K562 (cell line): ENCODE results near the gene DDX55. TPM values are rescaled to one million over a fixed set of nuclear protein-coding genes. Genes with fewer than 3 reads are reported as not detected.

ENCODE experiments used
- CGGBP1 ChIP-seq: fragments of 250-450 bp; sonication (Bioruptor Pico); IDR thresholded peaks from 2 replicates; pipeline ENCODE4 v1.9.0; 2021; ENCODE audit warnings: mild to moderate bottlenecking
- CHD1 ChIP-seq: fragments of 200-600 bp; sonication (generic); IDR thresholded peaks from one replicate; pipeline ENCODE4 v1.6.1; 2012; ENCODE audit warnings: mild to moderate bottlenecking, moderate library complexity, low read length, inconsistent platforms
- ELK1 ChIP-seq: sonication (generic); formaldehyde crosslinking; IDR thresholded peaks from 2 replicates; pipeline ENCODE4 v1.8.1; 2022; ENCODE audit warnings: missing genetic modification reagents
- ETS2 ChIP-seq: IDR thresholded peaks from 2 replicates; pipeline ENCODE4 v1.6.1; 2016; ENCODE audit warnings: borderline replicate concordance, missing genetic modification characterization, mild to moderate bottlenecking, moderate library complexity, missing compliant biosample characterization; ENCODE audit not compliant: poor library complexity, severe bottlenecking
- HMGXB4 ChIP-seq: sonication (generic); formaldehyde crosslinking; IDR thresholded peaks from 2 replicates; pipeline ENCODE4 v1.8.1; 2023; ENCODE audit warnings: mild to moderate bottlenecking, missing genetic modification reagents
- HOXB6 ChIP-seq: fragments of 250-450 bp; sonication (Bioruptor Pico); IDR thresholded peaks from 2 replicates; pipeline ENCODE4 v1.5.1; 2022; ENCODE audit warnings: mild to moderate bottlenecking, borderline replicate concordance
- ILK ChIP-seq: fragments of 450-650 bp; IDR thresholded peaks from 2 replicates; pipeline ENCODE4 v1.6.1; 2016; ENCODE audit warnings: missing genetic modification characterization, low read depth, mild to moderate bottlenecking, missing compliant biosample characterization, moderate library complexity, borderline replicate concordance
- MAFF ChIP-seq: IDR thresholded peaks from 2 replicates; pipeline ENCODE4 v1.6.1; 2012; ENCODE audit warnings: low read length, improper control_type of control experiment
- MAFK ChIP-seq: IDR thresholded peaks from 2 replicates; pipeline ENCODE4 v1.6.1; 2011; ENCODE audit warnings: low read length, improper control_type of control experiment
- MCM5 ChIP-seq: fragments of 450-650 bp; IDR thresholded peaks from 2 replicates; pipeline ENCODE4 v1.6.1; 2016; ENCODE audit warnings: low read depth
- NCOA1 ChIP-seq: fragments of 450-650 bp; IDR thresholded peaks from 2 replicates; pipeline ENCODE4 v1.6.1; 2016; ENCODE audit warnings: low read depth
- RAD21 ChIP-seq, 2 experiments: fragments of 250-450 bp in 1 of 2; fragments of 450-650 bp in 1 of 2; sonication (Bioruptor Pico) in 1 of 2; formaldehyde crosslinking in 1 of 2; IDR thresholded peaks in 1 of 2; conservative IDR thresholded peaks in 1 of 2; 2 replicates each; pipeline versions ENCODE4 v1.4.0 to v1.8.0; 2020 to 2022; ENCODE audit warnings: mild to moderate bottlenecking in 2 of 2, moderate library complexity in 1 of 2
- RFX7 ChIP-seq: fragments of 250-450 bp; sonication (Bioruptor Pico); IDR thresholded peaks from 2 replicates; pipeline ENCODE4 v1.5.1; 2021; ENCODE audit warnings: mild to moderate bottlenecking
- SMAD3 ChIP-seq: fragments of 450-650 bp; formaldehyde crosslinking; conservative IDR thresholded peaks from 2 replicates; pipeline ENCODE4 v1.4.0; 2020; ENCODE audit warnings: mild to moderate bottlenecking
- SUPT5H ChIP-seq: fragments of 450-650 bp; IDR thresholded peaks from 2 replicates; pipeline ENCODE4 v1.6.1; 2016
- TBP ChIP-seq: optimal IDR thresholded peaks from 2 replicates; pipeline ENCODE3; 2011; ENCODE audit warnings: low read depth, low read length, improper control_type of control experiment
- YY1 ChIP-seq, 3 experiments: IDR thresholded peaks; 2 replicates each; pipeline ENCODE4 v1.6.1; 2011; ENCODE audit warnings: low read length in 2 of 3, mild to moderate bottlenecking in 2 of 3, moderate library complexity in 2 of 3, borderline replicate concordance in 1 of 3, control low read depth in 1 of 3, low read depth in 1 of 3; ENCODE audit not compliant: insufficient read depth in 3 of 3, insufficient replicate concordance in 2 of 3, control insufficient read depth in 1 of 3, insufficient read length in 1 of 3; ENCODE audit errors: extremely low read depth in 1 of 3
- ZNF133 ChIP-seq: fragments of 250-450 bp; sonication (Bioruptor Pico); IDR thresholded peaks from 2 replicates; pipeline ENCODE4 v1.4.0; 2020; ENCODE audit warnings: mild to moderate bottlenecking
- ZNF224 ChIP-seq: sonication (generic); formaldehyde crosslinking; IDR thresholded peaks from 2 replicates; pipeline ENCODE4 v1.8.0; 2022; ENCODE audit warnings: mild to moderate bottlenecking, missing genetic modification reagents
- ZNF740 ChIP-seq, 3 experiments: fragments of 200-800 bp in 1 of 3; sonication (Bioruptor generic) in 1 of 3; sonication (generic) in 1 of 3; formaldehyde crosslinking in 1 of 3; IDR thresholded peaks; 2 replicates each; pipeline versions ENCODE4 v1.6.1 to v1.8.0; 2016 to 2022; ENCODE audit warnings: mild to moderate bottlenecking in 2 of 3, missing compliant biosample characterization in 2 of 3, missing genetic modification characterization in 2 of 3, missing genetic modification reagents in 1 of 3
- ZNF76 ChIP-seq: fragments of 250-450 bp; sonication (Bioruptor Pico); IDR thresholded peaks from 2 replicates; pipeline ENCODE4 v1.4.0; 2020; ENCODE audit warnings: mild to moderate bottlenecking, moderate library complexity, borderline replicate concordance
- polyA plus RNA-seq, 8 experiments: library from polyadenylated mRNA; depleted of rRNA in 4 of 8; stranded (reverse) in 5 of 8; unstranded in 3 of 8; fragments of >200 nt; fragmentation: Nextera tagmentation in 2 of 8; fragmentation: Illumina TruSeq in 1 of 8; extraction: Ambion mirVana in 2 of 8; extraction: Trizol in 1 of 8; gene quantifications; 2 replicates each; pipeline versions ENCODE4 v1.2.1 to v1.2.3, GENCODE V29; 2011 to 2014; ENCODE audit warnings: inconsistent platforms in 1 of 8, missing spikeins in 1 of 8
- total RNA-seq, 7 experiments: library from RNA; depleted of rRNA in 6 of 7; stranded (reverse); fragments of >200 nt in 6 of 7; fragmentation: Illumina TruSeq in 2 of 7; extraction: Trizol in 2 of 7; gene quantifications; 2 replicates each; pipeline versions ENCODE4 v1.2.1 to v1.2.3, GENCODE V29; 2011 to 2021; ENCODE audit warnings: low replicate concordance in 1 of 7

DDX55 gene
- total and polyA plus RNA-seq, 9 of the 15 experiments (the other 6 are each of a cell fraction or from before 2014, with no cell fraction given), result 10.6 to 71.0 (median 60.9) TPM

GRCh38 chr12:123601602-123602489 lies at the start of gene DDX55 (continued):
- TF ChIP-seq ELK1 (CRISPR knock-in tag) (peak; percentile 87; the same call in 1 of the 2 replicates), ZNF224 (CRISPR knock-in tag) (peak; percentile 59; the same call in 1 of the 2 replicates), SUPT5H (peak; percentile 91), ILK (no peak), NCOA1 (peak; percentile 98), MCM5 (no peak), TBP (peak; percentile 88), HOXB6 (no peak), MAFF (no peak), ETS2 (tag) (no peak), SMAD3 (0 out of 2 replicates have a peak, but pooled peaks have one; percentile 22), ZNF740 (CRISPR knock-in tag; IDR thresholded peaks at IDR 0.05) (peak; percentile 100), ZNF740 (tag; IDR thresholded peaks at IDR 0.05) (peak in 1 of 2 experiments; percentile 99; a peak in 2 of 4 replicates), ZNF133 (CRISPR knock-in tag) (no peak), CGGBP1 (CRISPR knock-in tag) (peak; percentile 51; the same call in 1 of the 2 replicates), RFX7 (no peak), CHD1 (peak; percentile 38), YY1 (IDR thresholded peaks at IDR 0.05; ENCODE audit: borderline replicate concordance in 1 of 3, control insufficient read depth in 1 of 3, extremely low read depth in 1 of 3, insufficient read depth in 3 of 3, insufficient read length in 1 of 3, insufficient replicate concordance in 2 of 3, low read depth in 1 of 3, low read length in 2 of 3) (peak; percentile 50 to 90 (median 84)), HMGXB4 (CRISPR knock-in tag) (peak; percentile 95; the same call in 1 of the 2 replicates), RAD21 (CRISPR knock-in tag; conservative IDR thresholded peaks at IDR 0.05 in 1 of 2, IDR thresholded peaks at IDR 0.05 in 1 of 2) (peak; percentile 69 to 71), MAFK (no peak), ZNF76 (no peak; the same call in 1 of the 2 replicates)
